ENCODE results near the gene PDZRN3.
A peak's percentile ranks its signal among the peaks of the same experiment; 100 is the strongest.

The PDZRN3 gene

GRCh38 chr3:73446467-73447110, 178.2 kb downstream of the PDZRN3 start:
- no peak overlapping the region for H3K9ac ChIP-seq (ENCODE audit: low read length)
- peaks cover 48% of the 10 kb centered on the region for H3K4me1 ChIP-seq (ENCODE audit: insufficient read depth, low read length)
- H3K36me3 ChIP-seq (ENCODE audit: insufficient read depth, low read length): no peaks in the 10 kb centered on the region
- no peaks in the 10 kb centered on the region for H3K9me3 ChIP-seq (ENCODE audit: low read length)
- no peak overlapping the region for H3K27ac ChIP-seq (ENCODE audit: low read depth, low read length)
- no peak overlapping the region for H3K4me3 ChIP-seq (ENCODE audit: low read depth in 1 of 2, low read length in 2 of 2)
- H3K27me3 ChIP-seq (ENCODE audit: control insufficient read depth in 1 of 2, insufficient read depth in 2 of 2, low read length in 2 of 2): no peaks in the 10 kb centered on the region

- Histone ChIP-seq H3K4me1 (ENCODE audit: insufficient read depth, low read length) (peaks cover 32% of the 10 kb centered on the region), H3K27ac (ENCODE audit: low read depth, low read length) (no peak overlapping the region), H3K36me3 (ENCODE audit: insufficient read depth, low read length) (no peaks in the 10 kb centered on the region), H3K9ac (ENCODE audit: low read length) (no peak overlapping the region), H3K27me3 (ENCODE audit: control insufficient read depth in 1 of 2, insufficient read depth in 2 of 2, low read length in 2 of 2) (no peaks in the 10 kb centered on the region), H3K9me3 (ENCODE audit: low read length) (no peaks in the 10 kb centered on the region), H3K4me3 (ENCODE audit: low read depth in 1 of 2, low read length in 2 of 2) (no peak overlapping the region)
Observed at GRCh38 chr3:73442886-73443285, 181.9 kb downstream of the PDZRN3 start.

GRCh38 chr3:73442152-73442551, 182.6 kb downstream of the PDZRN3 start:
- Histone ChIP-seq H3K4me1 (ENCODE audit: insufficient read depth, low read length) (peaks cover 30% of the 10 kb centered on the region), H3K36me3 (ENCODE audit: insufficient read depth, low read length) (no peaks in the 10 kb centered on the region), H3K9ac (ENCODE audit: low read length) (no peak overlapping the region), H3K27me3 (ENCODE audit: control insufficient read depth in 1 of 2, insufficient read depth in 2 of 2, low read length in 2 of 2) (no peaks in the 10 kb centered on the region), H3K4me3 (ENCODE audit: low read depth in 1 of 2, low read length in 2 of 2) (no peak overlapping the region), H3K9me3 (ENCODE audit: low read length) (no peaks in the 10 kb centered on the region), H3K27ac (ENCODE audit: low read depth, low read length) (no peak overlapping the region)

- no peaks in the 10 kb centered on the region for H3K9me3 ChIP-seq (ENCODE audit: low read length)
- no peak overlapping the region for H3K27ac ChIP-seq (ENCODE audit: low read depth, low read length)
- H3K27me3 ChIP-seq (ENCODE audit: control insufficient read depth in 1 of 2, insufficient read depth in 2 of 2, low read length in 2 of 2): no peaks in the 10 kb centered on the region
- no peak overlapping the region for H3K4me3 ChIP-seq (ENCODE audit: low read depth in 1 of 2, low read length in 2 of 2)
- peaks cover 33% of the 10 kb centered on the region for H3K4me1 ChIP-seq (ENCODE audit: insufficient read depth, low read length)
- no peaks in the 10 kb centered on the region for H3K36me3 ChIP-seq (ENCODE audit: insufficient read depth, low read length)
- H3K9ac ChIP-seq (ENCODE audit: low read length): no peak overlapping the region
Observed at GRCh38 chr3:73437828-73438227, 186.9 kb downstream of the PDZRN3 start.

GRCh38 chr3:73435055-73435454, 189.7 kb downstream of the PDZRN3 start:
- Histone ChIP-seq H3K27ac (ENCODE audit: low read depth, low read length) (no peak overlapping the region), H3K9me3 (ENCODE audit: low read length) (no peaks in the 10 kb centered on the region), H3K4me1 (ENCODE audit: insufficient read depth, low read length) (peaks cover 60% of the 10 kb centered on the region), H3K36me3 (ENCODE audit: insufficient read depth, low read length) (no peaks in the 10 kb centered on the region), H3K27me3 (ENCODE audit: control insufficient read depth in 1 of 2, insufficient read depth in 2 of 2, low read length in 2 of 2) (no peaks in the 10 kb centered on the region), H3K4me3 (ENCODE audit: low read depth in 1 of 2, low read length in 2 of 2) (no peak overlapping the region), H3K9ac (ENCODE audit: low read length) (no peak overlapping the region)

GRCh38 chr3:73433687-73434086, 191.1 kb downstream of the PDZRN3 start:
- no peaks in the 10 kb centered on the region for H3K36me3 ChIP-seq (ENCODE audit: insufficient read depth, low read length)
- no peak overlapping the region for H3K4me3 ChIP-seq (ENCODE audit: low read depth in 1 of 2, low read length in 2 of 2)
- peaks cover 56% of the 10 kb centered on the region for H3K4me1 ChIP-seq (ENCODE audit: insufficient read depth, low read length)
- no peaks in the 10 kb centered on the region for H3K27me3 ChIP-seq (ENCODE audit: control insufficient read depth in 1 of 2, insufficient read depth in 2 of 2, low read length in 2 of 2)
- H3K9me3 ChIP-seq (ENCODE audit: low read length): no peaks in the 10 kb centered on the region
- H3K27ac ChIP-seq (ENCODE audit: low read depth, low read length): no peak overlapping the region
- no peak overlapping the region for H3K9ac ChIP-seq (ENCODE audit: low read length)

- H3K4me1 ChIP-seq (ENCODE audit: insufficient read depth, low read length): peaks cover 53% of the 10 kb centered on the region
- H3K27me3 ChIP-seq (ENCODE audit: control insufficient read depth in 1 of 2, insufficient read depth in 2 of 2, low read length in 2 of 2): no peaks in the 10 kb centered on the region
- H3K9me3 ChIP-seq (ENCODE audit: low read length): no peaks in the 10 kb centered on the region
- no peaks in the 10 kb centered on the region for H3K36me3 ChIP-seq (ENCODE audit: insufficient read depth, low read length)
- no peak overlapping the region for H3K4me3 ChIP-seq (ENCODE audit: low read depth in 1 of 2, low read length in 2 of 2)
- no peak overlapping the region for H3K27ac ChIP-seq (ENCODE audit: low read depth, low read length)
- no peak overlapping the region for H3K9ac ChIP-seq (ENCODE audit: low read length)
Observed at GRCh38 chr3:73433079-73433478, 191.7 kb downstream of the PDZRN3 start.

GRCh38 chr3:73432706-73433032, 192.1 kb downstream of the PDZRN3 start:
- H3K36me3 ChIP-seq (ENCODE audit: insufficient read depth, low read length): no peaks in the 10 kb centered on the region
- H3K27me3 ChIP-seq (ENCODE audit: control insufficient read depth in 1 of 2, insufficient read depth in 2 of 2, low read length in 2 of 2): no peaks in the 10 kb centered on the region
- no peak overlapping the region for H3K9ac ChIP-seq (ENCODE audit: low read length)
- H3K4me3 ChIP-seq (ENCODE audit: low read depth in 1 of 2, low read length in 2 of 2): no peak overlapping the region
- no peak overlapping the region for H3K27ac ChIP-seq (ENCODE audit: low read depth, low read length)
- H3K4me1 ChIP-seq (ENCODE audit: insufficient read depth, low read length): peaks cover 53% of the 10 kb centered on the region
- no peaks in the 10 kb centered on the region for H3K9me3 ChIP-seq (ENCODE audit: low read length)

- Histone ChIP-seq H3K9me3 (ENCODE audit: low read length) (no peaks in the 10 kb centered on the region), H3K27me3 (ENCODE audit: control insufficient read depth in 1 of 2, insufficient read depth in 2 of 2, low read length in 2 of 2) (no peaks in the 10 kb centered on the region), H3K4me3 (ENCODE audit: low read depth in 1 of 2, low read length in 2 of 2) (peak overlapping the region; percentile 7 to 23), H3K4me1 (ENCODE audit: insufficient read depth, low read length) (peaks cover 55% of the 10 kb centered on the region), H3K36me3 (ENCODE audit: insufficient read depth, low read length) (no peaks in the 10 kb centered on the region), H3K9ac (ENCODE audit: low read length) (no peak overlapping the region), H3K27ac (ENCODE audit: low read depth, low read length) (peak overlapping the region; percentile 12)
Observed at GRCh38 chr3:73432023-73432705, 192.6 kb downstream of the PDZRN3 start.

GRCh38 chr3:73431183-73431900, 193.4 kb downstream of the PDZRN3 start:
- no peaks in the 10 kb centered on the region for H3K9me3 ChIP-seq (ENCODE audit: low read length)
- H3K9ac ChIP-seq (ENCODE audit: low read length): no peak overlapping the region
- H3K27ac ChIP-seq (ENCODE audit: low read depth, low read length): peak overlapping the region; percentile 12
- peaks cover 64% of the 10 kb centered on the region for H3K4me1 ChIP-seq (ENCODE audit: insufficient read depth, low read length)
- no peaks in the 10 kb centered on the region for H3K27me3 ChIP-seq (ENCODE audit: control insufficient read depth in 1 of 2, insufficient read depth in 2 of 2, low read length in 2 of 2)
- no peaks in the 10 kb centered on the region for H3K36me3 ChIP-seq (ENCODE audit: insufficient read depth, low read length)
- H3K4me3 ChIP-seq (ENCODE audit: low read depth in 1 of 2, low read length in 2 of 2): no peak overlapping the region

GRCh38 chr3:73427048-73427706, 197.6 kb downstream of the PDZRN3 start:
- Histone ChIP-seq H3K27me3 (ENCODE audit: control insufficient read depth in 1 of 2, insufficient read depth in 2 of 2, low read length in 2 of 2) (no peaks in the 10 kb centered on the region), H3K9ac (ENCODE audit: low read length) (no peak overlapping the region), H3K4me3 (ENCODE audit: low read depth in 1 of 2, low read length in 2 of 2) (no peak overlapping the region), H3K36me3 (ENCODE audit: insufficient read depth, low read length) (no peaks in the 10 kb centered on the region), H3K4me1 (ENCODE audit: insufficient read depth, low read length) (peaks cover 56% of the 10 kb centered on the region), H3K9me3 (ENCODE audit: low read length) (no peaks in the 10 kb centered on the region), H3K27ac (ENCODE audit: low read depth, low read length) (no peak overlapping the region)
